ENCODE data around the gene COL3A1. TPM values are rescaled to one million over a fixed set of nuclear protein-coding genes. Genes with fewer than 3 reads are reported as not detected.

The COL3A1 gene
- total and polyA plus RNA-seq, 2 of the 8 experiments (the other 6 are each of a cell fraction or from before 2014, with no cell fraction given): 0.07 to 0.11 TPM

- H4K91ac ChIP-seq (replicated peaks; ENCODE audit: insufficient read length, low read length): no peak overlapping the region
- WGBS, 2 experiments (ENCODE audit: extremely low coverage in 1 of 2, insufficient coverage in 1 of 2, insufficient read length in 1 of 2, insufficient replicate concordance in 2 of 2, low coverage in 1 of 2, low lambda C conversion rate in 2 of 2, missing lambda C conversion rate in 1 of 2): 86% methylated on average over 7 of the region's 7 CpGs; no CpG with 5 or more reads in 1 of the 2 experiments
Observed at GRCh38 chr2:189022053-189022481, 47.9 kb downstream of the COL3A1 start.

More at GRCh38 chr2:189022053-189022481, 47.9 kb downstream of the COL3A1 start:
- Histone ChIP-seq H3K27me3 (replicated peaks in 1 of 4; ENCODE audit: control insufficient read depth in 3 of 4, extremely low read depth in 1 of 4, insufficient read depth in 3 of 4, low read length in 3 of 4) (no peaks in the 10 kb centered on the region), H3K27ac (ENCODE audit: low read depth, low read length) (no peak overlapping the region), H4K5ac (ENCODE audit: insufficient read length, low read depth, low read length) (no peak overlapping the region), H2BK20ac (ENCODE audit: low read length) (no peak overlapping the region), H3K4me2 (ENCODE audit: insufficient read depth in 1 of 2, low read depth in 2 of 2, low read length in 2 of 2) (no peak overlapping the region), H2BK120ac (replicated peaks; ENCODE audit: low read depth, low read length) (no peak overlapping the region), H3K9ac (replicated peaks in 1 of 4; ENCODE audit: extremely low read depth in 1 of 4, low read depth in 3 of 4, low read length in 3 of 4) (no peak overlapping the region), H3K56ac (replicated peaks; ENCODE audit: insufficient read length, low read depth, low read length) (no peak overlapping the region), H3K9me3 (ENCODE audit: insufficient read depth in 2 of 2, low read depth in 1 of 2, low read length in 1 of 2) (no peaks in the 10 kb centered on the region), H2AFZ (ENCODE audit: low read length) (no peak overlapping the region), H3K4me1 (replicated peaks in 1 of 4; ENCODE audit: control insufficient read depth in 3 of 4, insufficient read depth in 4 of 4, low read length in 3 of 4) (no peaks in the 10 kb centered on the region), H2BK5ac (ENCODE audit: low read depth, low read length) (no peak overlapping the region), H3K23me2 (ENCODE audit: low read depth, low read length) (no peaks in the 10 kb centered on the region), H3K79me1 (ENCODE audit: low read depth, low read length) (no peaks in the 10 kb centered on the region), H2BK15ac (ENCODE audit: low read length) (no peak overlapping the region), H3K14ac (ENCODE audit: insufficient read length) (no peak overlapping the region), H2AK5ac (ENCODE audit: low read depth, low read length) (no peak overlapping the region), H3K36me3 (ENCODE audit: control insufficient read depth in 2 of 4, insufficient read depth in 4 of 4, low read length in 3 of 4) (no peaks in the 10 kb centered on the region), H3K23ac (ENCODE audit: insufficient read length) (no peak overlapping the region), H3K18ac (ENCODE audit: extremely low read depth, low read length) (no peak overlapping the region), H3K4me3 (ENCODE audit: extremely low read depth in 1 of 4, insufficient read depth in 2 of 4, low read depth in 3 of 4, low read length in 4 of 4) (no peak overlapping the region), H3K79me2 (ENCODE audit: control insufficient read depth in 1 of 2, insufficient read depth in 2 of 2, low read length in 2 of 2) (no peaks in the 10 kb centered on the region), H2BK12ac (ENCODE audit: low read depth, low read length) (no peak overlapping the region), H4K20me1 (replicated peaks in 1 of 2; ENCODE audit: control insufficient read depth in 1 of 2, insufficient read depth in 2 of 2, low read length in 2 of 2) (no peaks in the 10 kb centered on the region), H3K4ac (replicated peaks; ENCODE audit: insufficient read length, low read depth, low read length) (no peak overlapping the region), H4K8ac (ENCODE audit: extremely low read depth, insufficient read depth, low read length) (no peak overlapping the region)
- CTCF ChIA-PET (ENCODE audit: partially characterized antibody): interaction anchor here (0.9 kb wide), 1 partner anchor 9 kb away, joined by 4 read pairs; no protein-coding TSS in a partner anchor
- DNase-seq (ENCODE audit: low read depth in 1 of 2, low spot score in 2 of 2) (no peak), FAIRE-seq (no peak)
- POLR2A ChIA-PET (ENCODE audit: partially characterized antibody): no interaction called here
- TF ChIP-seq KDM1A (IDR thresholded peaks at IDR 0.05; ENCODE audit: borderline replicate concordance, low read length) (no peak), ASH2L (IDR thresholded peaks at IDR 0.05; ENCODE audit: low read length) (no peak), ZNF274 (IDR thresholded peaks at IDR 0.05; ENCODE audit: borderline replicate concordance, extremely low read depth, low read length) (no peak), POLR2AphosphoS5 (IDR thresholded peaks at IDR 0.05; ENCODE audit: low read depth, low read length) (no peak), SIRT6 (IDR thresholded peaks at IDR 0.05; ENCODE audit: low read length) (no peak), SRF (IDR thresholded peaks at IDR 0.05; ENCODE audit: low read depth, low read length) (no peak)

All from H1 (cell line).